Vagina (tissue), 2 donors: Measurements from ENCODE around the gene ANAPC7. TPM values are rescaled to one million over a fixed set of nuclear protein-coding genes. Genes with fewer than 3 reads are reported as not detected.
"Not testable (repeated sequence)": the region's sequence is repeated elsewhere in the genome, so short reads cannot be mapped to it uniquely, and the experiment has no call there.

ENCODE experiments used
- DNase-seq, 2 donors: peaks; one replicate each; pipeline ENCODE4 v3.0.0-alpha.2; 2017; ENCODE audit errors: extremely low spot score in 2 of 2
- H3K27ac ChIP-seq: fragments of 200-600 bp; sonication (generic); one replicate; pipeline ENCODE4 v1.5.1; 2019
- H3K27me3 ChIP-seq: fragments of 200-600 bp; sonication (generic); one replicate; pipeline ENCODE4 v1.5.1; 2019
- H3K36me3 ChIP-seq, 2 donors: fragments of 200-600 bp; sonication (generic); one replicate each; pipeline ENCODE4 v1.5.1; 2017 to 2019
- H3K4me1 ChIP-seq: fragments of 200-600 bp; sonication (generic); one replicate; pipeline ENCODE4 v1.5.1; 2019
- H3K4me3 ChIP-seq, 2 donors: fragments of 200-600 bp; sonication (generic); 1 replicate in 1 of 2; 2 replicates in 1 of 2; pipeline ENCODE4 v1.5.1; 2016 to 2019
- H3K9me3 ChIP-seq: fragments of 200-600 bp; sonication (generic); one replicate; pipeline ENCODE4 v1.5.1; 2019
- CTCF ChIP-seq, 3 experiments: fragments of 450-650 bp in 2 of 3; fragments of 200-600 bp in 1 of 3; sonication (generic) in 1 of 3; IDR thresholded peaks; one replicate each; pipeline ENCODE4 v1.5.1; 2017 to 2019; ENCODE audit warnings: antibody characterized with exemption in 3 of 3, mild to moderate bottlenecking in 2 of 3, moderate library complexity in 2 of 3
- POLR2A ChIP-seq, 2 donors: fragments of 450-650 bp; IDR thresholded peaks; one replicate each; pipeline ENCODE4 v1.6.1; 2017; ENCODE audit warnings: antibody characterized with exemption in 2 of 2, mild to moderate bottlenecking in 2 of 2, moderate library complexity in 2 of 2
- POLR2AphosphoS5 ChIP-seq, 2 donors: sonication (generic); formaldehyde crosslinking; IDR thresholded peaks; one replicate each; pipeline ENCODE4 v1.9.0; 2017; ENCODE audit warnings: antibody characterized with exemption in 2 of 2, mild to moderate bottlenecking in 2 of 2, low read depth in 1 of 2; ENCODE audit not compliant: insufficient read depth in 1 of 2
- intact Hi-C: fragments of 100-400 bp; cut with DNase I; formaldehyde crosslinking; loops from one replicate; pipeline ENCODE4 v1.15.1; 2023
- total RNA-seq: library from RNA; depleted of rRNA; stranded (reverse); fragments of >200 nt; gene quantifications from one replicate; pipeline ENCODE4 v1.2.3, GENCODE V29; 2016

ANAPC7 gene
- total RNA-seq, 1 donor from 2014 or later = 57.9 TPM

GRCh38 chr12:110436231-110436630 is 32.7 kb upstream of the ANAPC7 start:
- no peak for DNase-seq
- Histone ChIP-seq H3K4me3 (no peak overlapping the region), H3K36me3 (peaks cover 0 to 64% of the 10 kb centered on the region in 2 donors), H3K4me1 (no peaks in the 10 kb centered on the region), H3K27me3 (no peaks in the 10 kb centered on the region), H3K27ac (no peak overlapping the region), H3K9me3 (no peaks in the 10 kb centered on the region)
- TF ChIP-seq POLR2A (IDR thresholded peaks at IDR 0.05) (no peak), CTCF (IDR thresholded peaks at IDR 0.05) (no peak), POLR2AphosphoS5 (IDR thresholded peaks at IDR 0.05; ENCODE audit: insufficient read depth in 1 of 2, low read depth in 1 of 2) (no peak)
- intact Hi-C loops = no loop called here

GRCh38 chr12:110431957-110432587 is 28.6 kb upstream of the ANAPC7 start:
- intact Hi-C loops = loop anchor here (5.0 kb wide), 1 partner anchor 330 kb away; no protein-coding TSS in a partner anchor
- TF ChIP-seq POLR2A (IDR thresholded peaks at IDR 0.05) = no peak
- TF ChIP-seq CTCF (IDR thresholded peaks at IDR 0.05) = no peak
- TF ChIP-seq POLR2AphosphoS5 (IDR thresholded peaks at IDR 0.05; ENCODE audit: insufficient read depth in 1 of 2, low read depth in 1 of 2) = no peak
- Histone ChIP-seq H3K27me3 (no peaks in the 10 kb centered on the region), H3K4me3 (peak overlapping the region; percentile 38 to 49), H3K4me1 (no peaks in the 10 kb centered on the region), H3K36me3 (peaks cover 0 to 25% of the 10 kb centered on the region in 2 donors), H3K9me3 (no peaks in the 10 kb centered on the region), H3K27ac (peak overlapping the region; percentile 58)
- DNase-seq = no peak

GRCh38 chr12:110429676-110430075 is 26.2 kb upstream of the ANAPC7 start:
- not testable (repeated sequence) for H3K9me3 ChIP-seq, DNase-seq, H3K36me3 ChIP-seq, H3K27me3 ChIP-seq, H3K4me3 ChIP-seq, H3K27ac ChIP-seq, H3K4me1 ChIP-seq
- intact Hi-C loops = loop anchor here (5.0 kb wide), 1 partner anchor 327 kb away; no protein-coding TSS in a partner anchor

- Histone ChIP-seq H3K4me3 (no peak overlapping the region), H3K27ac (peak overlapping the region; percentile 36), H3K36me3 (no peaks in the 10 kb centered on the region), H3K4me1 (peaks cover 5% of the 10 kb centered on the region), H3K9me3 (no peaks in the 10 kb centered on the region), H3K27me3 (no peaks in the 10 kb centered on the region)
- intact Hi-C loops = no loop called here
- no peak for DNase-seq
- TF ChIP-seq POLR2AphosphoS5 (IDR thresholded peaks at IDR 0.05; ENCODE audit: insufficient read depth in 1 of 2, low read depth in 1 of 2) (no peak), POLR2A (IDR thresholded peaks at IDR 0.05) (no peak), CTCF (IDR thresholded peaks at IDR 0.05) (no peak)
Observed at GRCh38 chr12:110426406-110426805, 22.9 kb upstream of the ANAPC7 start.

- intact Hi-C loops = no loop called here
- Histone ChIP-seq H3K27me3 (no peaks in the 10 kb centered on the region), H3K4me3 (no peak overlapping the region), H3K36me3 (no peaks in the 10 kb centered on the region), H3K4me1 (peaks cover 10% of the 10 kb centered on the region), H3K9me3 (no peaks in the 10 kb centered on the region), H3K27ac (no peak overlapping the region)
- DNase-seq = no peak
- TF ChIP-seq CTCF (IDR thresholded peaks at IDR 0.05) (no peak), POLR2A (IDR thresholded peaks at IDR 0.05) (no peak), POLR2AphosphoS5 (IDR thresholded peaks at IDR 0.05; ENCODE audit: insufficient read depth in 1 of 2, low read depth in 1 of 2) (no peak)
Observed at GRCh38 chr12:110424237-110424636, 20.7 kb upstream of the ANAPC7 start.
